A549 (cell line): ENCODE measurements around the gene ATG16L1. TPM values are rescaled to one million over a fixed set of nuclear protein-coding genes. Genes with fewer than 3 reads are reported as not detected.

Experiments used
- ATAC-seq, 2 experiments: fragments of 200-7000 bp in 1 of 2; fragments of >200 bp in 1 of 2; cut with Nextera tagmentation in 1 of 2; cut with Tn5 transposase in 1 of 2; 3 replicates each; pipeline versions ENCODE4 v1.8.0 to v1.9.1; 2018 to 2020; ENCODE audit warnings: mild to moderate bottlenecking in 1 of 2, moderate library complexity in 1 of 2
- CTCF ChIA-PET: fragments of 300-600 bp; sonication (Branson Sonifier 250); formaldehyde crosslinking; extraction: SDS; loops from one replicate; lab custom pipeline; 2021; ENCODE audit warnings: antibody characterized with exemption, inconsistent platforms; lab: Yijun Ruan, JAX
- POLR2A ChIA-PET: fragments of 350-600 bp; formaldehyde crosslinking; extraction: SDS; loops from one replicate; lab custom pipeline; 2021; ENCODE audit warnings: antibody characterized with exemption, inconsistent platforms; lab: Yijun Ruan, JAX
- DNase-seq, 2 experiments: peaks; one replicate each; pipeline versions ENCODE4 v3.0.0 to v3.0.0-alpha.2; 2011 to 2016; ENCODE audit warnings: low read depth in 1 of 2, low spot score in 1 of 2
- FAIRE-seq: peaks from 2 replicates; lab custom pipeline; 2011; peaks lifted over from hg19 to GRCh38; lab: Jason Lieb, UNC
- H3K27ac ChIP-seq, 2 experiments: fragments of >200 bp; sonication (Bioruptor Twin); formaldehyde crosslinking; 3 replicates each; pipeline ENCODE4 v1.5.1; 2016 to 2017
- H3K4me1 ChIP-seq: fragments of >200 bp; sonication (Bioruptor Twin); formaldehyde crosslinking; 3 replicates; pipeline ENCODE4 v1.6.1; 2016
- H3K4me2 ChIP-seq: fragments of >200 bp; sonication (Bioruptor Twin); formaldehyde crosslinking; 3 replicates; pipeline ENCODE4 v1.6.1; 2016
- H3K4me3 ChIP-seq: fragments of >200 bp; sonication (Bioruptor Twin); formaldehyde crosslinking; 3 replicates; pipeline ENCODE4 v1.5.1; 2016
- H3K9me3 ChIP-seq: fragments of >200 bp; sonication (Bioruptor Twin); formaldehyde crosslinking; 3 replicates; pipeline ENCODE4 v1.6.1; 2016
- ATOH8 ChIP-seq: fragments of 250-450 bp; sonication (Bioruptor Pico); IDR thresholded peaks from 2 replicates; pipeline ENCODE4 v1.5.0; 2020; ENCODE audit warnings: low read depth, mild to moderate bottlenecking, moderate library complexity
- CBX8 ChIP-seq: fragments of 200-600 bp; sonication (generic); IDR thresholded peaks from 2 replicates; pipeline ENCODE4 v1.6.1; 2016
- CEBPB ChIP-seq, 2 experiments: fragments of >200 bp in 1 of 2; sonication (Bioruptor Twin) in 1 of 2; formaldehyde crosslinking in 1 of 2; IDR thresholded peaks; 2 replicates each; pipeline ENCODE4 v1.6.1; 2012 to 2016
- EHMT2 ChIP-seq: fragments of 200-600 bp; sonication (generic); IDR thresholded peaks from 2 replicates; pipeline ENCODE4 v1.6.1; 2016; ENCODE audit warnings: antibody characterized with exemption, low read depth, mild to moderate bottlenecking, moderate library complexity
- EP300 ChIP-seq, 2 experiments: fragments of >200 bp; sonication (Bioruptor Twin); formaldehyde crosslinking; IDR thresholded peaks; 2 replicates in 1 of 2; 3 replicates in 1 of 2; pipeline ENCODE4 v1.6.1; 2016 to 2017
- FOXS1 ChIP-seq: fragments of 250-450 bp; sonication (Bioruptor Pico); IDR thresholded peaks from 2 replicates; pipeline ENCODE4 v1.5.0; 2020; ENCODE audit warnings: mild to moderate bottlenecking, moderate library complexity
- GATA3 ChIP-seq: IDR thresholded peaks from 2 replicates; pipeline ENCODE4 v1.6.1; 2012; ENCODE audit warnings: borderline replicate concordance
- HES2 ChIP-seq: fragments of >200 bp; sonication (Bioruptor Twin); formaldehyde crosslinking; IDR thresholded peaks from 2 replicates; pipeline ENCODE4 v1.6.1; 2016
- HOXA7 ChIP-seq: fragments of 250-450 bp; sonication (Bioruptor Pico); IDR thresholded peaks from 2 replicates; pipeline ENCODE4 v1.5.0; 2020; ENCODE audit warnings: mild to moderate bottlenecking, moderate library complexity
- HOXB5 ChIP-seq: fragments of 250-450 bp; sonication (Bioruptor Pico); IDR thresholded peaks from 2 replicates; pipeline ENCODE4 v1.5.0; 2020; ENCODE audit warnings: mild to moderate bottlenecking, moderate library complexity
- JUN ChIP-seq, 2 experiments: fragments of >200 bp; sonication (Bioruptor Twin); formaldehyde crosslinking; IDR thresholded peaks; 2 replicates in 1 of 2; 3 replicates in 1 of 2; pipeline ENCODE4 v1.6.1; 2016 to 2017
- JUNB ChIP-seq: fragments of >200 bp; sonication (Bioruptor Twin); formaldehyde crosslinking; IDR thresholded peaks from 2 replicates; pipeline ENCODE4 v1.6.1; 2016
- KDM5A ChIP-seq: fragments of 200-600 bp; sonication (generic); IDR thresholded peaks from 2 replicates; pipeline ENCODE4 v1.6.1; 2016; ENCODE audit warnings: antibody characterized with exemption, mild to moderate bottlenecking
- MAX ChIP-seq: IDR thresholded peaks from 2 replicates; pipeline ENCODE4 v1.6.1; 2012
- MAZ ChIP-seq: fragments of 150-350 bp; IDR thresholded peaks from 2 replicates; pipeline ENCODE4 v1.6.1; 2014; ENCODE audit warnings: antibody characterized with exemption, low read depth, low read length, borderline replicate concordance
- NFE2L2 ChIP-seq: fragments of 150-350 bp; conservative IDR thresholded peaks from 2 replicates; pipeline ENCODE4 v1.6.1; 2014; ENCODE audit warnings: low read length
- NPAS2 ChIP-seq: fragments of 250-450 bp; sonication (Bioruptor Pico); IDR thresholded peaks from 2 replicates; pipeline ENCODE4 v1.8.0; 2022; ENCODE audit warnings: mild to moderate bottlenecking, moderate library complexity, borderline replicate concordance
- PHF8 ChIP-seq: fragments of 200-600 bp; sonication (generic); IDR thresholded peaks from 2 replicates; pipeline ENCODE4 v1.6.1; 2016; ENCODE audit warnings: low read depth, mild to moderate bottlenecking, antibody characterized with exemption, moderate library complexity, borderline replicate concordance
- POLR2AphosphoS2 ChIP-seq: conservative IDR thresholded peaks from 2 replicates; pipeline ENCODE4 v1.6.1; 2012; ENCODE audit warnings: low read length, improper control_type of control experiment, inconsistent platforms
- RARB ChIP-seq: fragments of 250-450 bp; sonication (Bioruptor Pico); IDR thresholded peaks from 2 replicates; pipeline ENCODE4 v1.8.0; 2021; ENCODE audit warnings: mild to moderate bottlenecking, moderate library complexity
- RFX5 ChIP-seq: fragments of 450-650 bp; IDR thresholded peaks from 2 replicates; pipeline ENCODE4 v1.7.1; 2014; ENCODE audit warnings: antibody characterized with exemption, mild to moderate bottlenecking, moderate library complexity
- SMC3 ChIP-seq: fragments of >200 bp; sonication (Bioruptor Twin); formaldehyde crosslinking; IDR thresholded peaks from 3 replicates; pipeline ENCODE4 v1.6.1; 2018; ENCODE audit warnings: inconsistent platforms
- TFCP2L1 ChIP-seq: fragments of 250-450 bp; sonication (Bioruptor Pico); IDR thresholded peaks from 2 replicates; pipeline ENCODE4 v1.5.0; 2021; ENCODE audit warnings: mild to moderate bottlenecking
- TP53 ChIP-seq: fragments of 250-450 bp; sonication (Bioruptor Pico); IDR thresholded peaks from 2 replicates; pipeline ENCODE4 v1.5.0; 2021; ENCODE audit warnings: mild to moderate bottlenecking, moderate library complexity
- ZC3H11A ChIP-seq: fragments of 450-650 bp; IDR thresholded peaks from 2 replicates; pipeline ENCODE4 v1.6.1; 2014; ENCODE audit warnings: antibody characterized with exemption, mild to moderate bottlenecking
- ZFP36 ChIP-seq: fragments of 450-650 bp; IDR thresholded peaks from 2 replicates; pipeline ENCODE4 v1.6.1; 2014; ENCODE audit warnings: borderline replicate concordance; ENCODE audit not compliant: partially characterized antibody
- ZNF302 ChIP-seq: fragments of 250-450 bp; sonication (Bioruptor Pico); IDR thresholded peaks from 2 replicates; pipeline ENCODE4 v1.9.0; 2021; ENCODE audit warnings: inconsistent platforms, mild to moderate bottlenecking, moderate library complexity
- ZSCAN20 ChIP-seq: fragments of 250-450 bp; sonication (Bioruptor Pico); IDR thresholded peaks from 2 replicates; pipeline ENCODE4 v1.8.0; 2022; ENCODE audit warnings: mild to moderate bottlenecking, moderate library complexity
- WGBS: methylation state at CpG from one replicate; pipeline ENCODE4 v1.1.6; 2017; ENCODE audit errors: missing lambda C conversion rate; 5-methylcytosine and 5-hydroxymethylcytosine counted together
- polyA plus RNA-seq, 4 experiments: library from polyadenylated mRNA; depleted of rRNA in 3 of 4; stranded (reverse); fragments of >200 nt; fragmentation: RNase III in 1 of 4; extraction: RNeasy Plus Mini Kit Qiagen cat#74134 plus additional on column Dnase treatment in 1 of 4; gene quantifications; 2 replicates in 3 of 4; 3 replicates in 1 of 4; pipeline ENCODE4 v1.2.3, GENCODE V29; 2011 to 2017
- TF ChIP-seq, protein P1 (sequence below): IDR thresholded peaks from 2 replicates; pipeline ENCODE4 v1.6.1; 2012

ATG16L1 gene
- polyA plus RNA-seq, 2 of the 4 experiments (the other 2 are of a cell fraction) = 45.1 to 70.9 TPM

GRCh38 chr2:233226511-233227031, 24.9 kb upstream of the ATG16L1 start (continued):
- TF ChIP-seq NPAS2 (no peak), HOXB5 (CRISPR knock-in tag) (no peak), TFCP2L1 (no peak), ZFP36 (no peak), JUN (IDR thresholded peaks at IDR 0.05) (no peak)

- ATAC-seq (no peak), FAIRE-seq (no peak), DNase-seq (no peak)
- Histone ChIP-seq H3K9me3 (no peaks in the 10 kb centered on the region), H3K4me3 (no peak overlapping the region), H3K27ac (no peak overlapping the region), H3K4me2 (no peak overlapping the region), H3K4me1 (no peaks in the 10 kb centered on the region)
- POLR2A ChIA-PET = no interaction called here
- TF ChIP-seq CBX8 (no peak), NFE2L2 (no peak)
- CTCF ChIA-PET = no interaction called here
- WGBS = 74% methylated on average over 5 of the region's 7 CpGs
Measured at GRCh38 chr2:233227346-233227978, 24.0 kb upstream of the ATG16L1 start.

GRCh38 chr2:233228376-233228775, 23.1 kb upstream of the ATG16L1 start:
- no peaks in the 10 kb centered on the region for H3K4me1 ChIP-seq
- ATAC-seq (no peak), FAIRE-seq (no peak), DNase-seq (no peak)
- H3K4me2 ChIP-seq = no peak overlapping the region
- no peak overlapping the region for H3K27ac ChIP-seq
- CTCF ChIA-PET = no interaction called here
- WGBS = 74% methylated on average over 3 of the region's 3 CpGs
- H3K9me3 ChIP-seq = no peaks in the 10 kb centered on the region
- no peak overlapping the region for H3K4me3 ChIP-seq
- POLR2A ChIA-PET = no interaction called here
- no peak for TF ChIP-seq FOXS1
- TF ChIP-seq JUNB = no peak
- TF ChIP-seq ZSCAN20 (CRISPR knock-in tag) = no peak
- TF ChIP-seq PHF8 = no peak
- no peak for TF ChIP-seq POLR2AphosphoS2
- no peak for TF ChIP-seq JUN (IDR thresholded peaks at IDR 0.05)
- TF ChIP-seq, protein P1, sequence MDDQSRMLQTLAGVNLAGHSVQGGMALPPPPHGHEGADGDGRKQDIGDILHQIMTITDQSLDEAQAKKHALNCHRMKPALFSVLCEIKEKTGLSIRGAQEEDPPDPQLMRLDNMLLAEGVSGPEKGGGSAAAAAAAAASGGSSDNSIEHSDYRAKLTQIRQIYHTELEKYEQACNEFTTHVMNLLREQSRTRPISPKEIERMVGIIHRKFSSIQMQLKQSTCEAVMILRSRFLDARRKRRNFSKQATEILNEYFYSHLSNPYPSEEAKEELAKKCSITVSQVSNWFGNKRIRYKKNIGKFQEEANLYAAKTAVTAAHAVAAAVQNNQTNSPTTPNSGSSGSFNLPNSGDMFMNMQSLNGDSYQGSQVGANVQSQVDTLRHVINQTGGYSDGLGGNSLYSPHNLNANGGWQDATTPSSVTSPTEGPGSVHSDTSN = no peak
- TF ChIP-seq EHMT2 = no peak
- no peak for TF ChIP-seq RFX5
- TF ChIP-seq ZNF302 = no peak
- TF ChIP-seq EP300 (IDR thresholded peaks at IDR 0.05) = no peak
- no peak for TF ChIP-seq SMC3

- no peak for TF ChIP-seq HOXA7 (CRISPR knock-in tag)
- no peak for TF ChIP-seq HES2
- TF ChIP-seq RARB (CRISPR knock-in tag) = no peak
- TF ChIP-seq KDM5A = no peak
- TF ChIP-seq CEBPB (IDR thresholded peaks at IDR 0.05) = no peak
- TF ChIP-seq GATA3 = no peak
- no peak for TF ChIP-seq TP53 (CRISPR knock-in tag)
- TF ChIP-seq ZC3H11A = no peak
- no peak for TF ChIP-seq MAX
- TF ChIP-seq ATOH8 (CRISPR knock-in tag) = no peak
- TF ChIP-seq MAZ = no peak
- TF ChIP-seq FOXS1 = no peak
- no peak for TF ChIP-seq EHMT2
- no peak for TF ChIP-seq CBX8
- no peak overlapping the region for H3K27ac ChIP-seq
- no peaks in the 10 kb centered on the region for H3K4me1 ChIP-seq
- H3K4me2 ChIP-seq = no peak overlapping the region
- ChIA-PET POLR2A (no interaction called here), CTCF (interaction anchor here (0.6 to 1.4 kb wide), 2 partner anchors 61 to 227 kb away, joined by 3 to 4 read pairs; no protein-coding TSS in a partner anchor)
- H3K9me3 ChIP-seq = no peaks in the 10 kb centered on the region
- ATAC-seq = no peak
- FAIRE-seq = no peak
- WGBS = 49% methylated on average over 4 of the region's 4 CpGs
- H3K4me3 ChIP-seq = no peak overlapping the region
- no peak for DNase-seq
Measured at GRCh38 chr2:233233618-233234230, 17.7 kb upstream of the ATG16L1 start.
